ENCODE results near the gene OTUD5. TPM values are rescaled to one million over a fixed set of nuclear protein-coding genes. Genes with fewer than 3 reads are reported as not detected.
"Not testable (repeated sequence)": the region's sequence is repeated elsewhere in the genome, so short reads cannot be mapped to it uniquely, and the experiment has no call there.

The OTUD5 gene
- total and polyA plus RNA-seq, 2 experiments from 2014 or later: 27.0 to 43.4 TPM

- H3K36me3 ChIP-seq (ENCODE audit: low read depth): no peaks in the 10 kb centered on the region
- H3K4me3 ChIP-seq: no peak overlapping the region
- in situ Hi-C loops (cut with MboI): no loop called here
- no peak overlapping the region for H3K4me2 ChIP-seq (ENCODE audit: unreplicated experiment)
- H3K79me2 ChIP-seq (ENCODE audit: insufficient read depth): no peaks in the 10 kb centered on the region
- no peaks in the 10 kb centered on the region for H3K9me3 ChIP-seq (ENCODE audit: low read depth)
- no peaks in the 10 kb centered on the region for H4K20me1 ChIP-seq (ENCODE audit: insufficient read depth)
- no peaks in the 10 kb centered on the region for H3K4me1 ChIP-seq (ENCODE audit: insufficient read depth)
- 38 to 42% methylated on average over 9 to 10 of the region's 10 CpGs for WGBS, 2 experiments (ENCODE audit: low coverage in 1 of 2, low lambda C conversion rate in 2 of 2, missing lambda C conversion rate in 2 of 2)
- H3K9me2 ChIP-seq (ENCODE audit: insufficient read depth): no peaks in the 10 kb centered on the region
- no peak overlapping the region for H3K27ac ChIP-seq
- H3K27me3 ChIP-seq (replicated peaks; ENCODE audit: insufficient read depth): no peaks in the 10 kb centered on the region
- no peak overlapping the region for H3K9ac ChIP-seq
- no peak overlapping the region for H2AFZ ChIP-seq
- TF ChIP-seq EZH2 (IDR thresholded peaks at IDR 0.05; ENCODE audit: insufficient read depth, poor library complexity, severe bottlenecking) (no peak), EZH2phosphoT487 (IDR thresholded peaks at IDR 0.05; ENCODE audit: insufficient read depth, low read depth) (no peak)
- H3F3A ChIP-seq (ENCODE audit: insufficient read depth): no peaks in the 10 kb centered on the region
- DNase-seq: peak; percentile 6
These were observed 73.7 kb downstream of the OTUD5 start for GRCh38 chrX:48883729-48884128.

GRCh38 chrX:48876944-48877343 lies 80.5 kb downstream of the OTUD5 start:
- in situ Hi-C loops (cut with MboI); H3K79me2 ChIP-seq (ENCODE audit: insufficient read depth): not testable (repeated sequence)

More at GRCh38 chrX:48876944-48877343, 80.5 kb downstream of the OTUD5 start:
- not testable (repeated sequence) for H3K4me1 ChIP-seq (ENCODE audit: insufficient read depth); H3K27ac ChIP-seq; H4K20me1 ChIP-seq (ENCODE audit: insufficient read depth); DNase-seq; H3K27me3 ChIP-seq (replicated peaks; ENCODE audit: insufficient read depth); H3K4me3 ChIP-seq; H3K9me2 ChIP-seq (ENCODE audit: insufficient read depth); H2AFZ ChIP-seq; H3K36me3 ChIP-seq (ENCODE audit: low read depth); H3K4me2 ChIP-seq (ENCODE audit: unreplicated experiment); H3K9ac ChIP-seq; H3K9me3 ChIP-seq (ENCODE audit: low read depth); H3F3A ChIP-seq (ENCODE audit: insufficient read depth)
- 46 to 60% methylated on average over 3 to 4 of the region's 4 CpGs for WGBS, 2 experiments (ENCODE audit: low coverage in 1 of 2, low lambda C conversion rate in 2 of 2, missing lambda C conversion rate in 2 of 2)

Small RNAs within 50 kb of the gene (small RNA-seq; reads per million reads assigned to genes)
- not detected for gene RNU6-722P (ENCODE audit: low read depth, low replicate concordance)

Other genes with a start within 250 kb of the OTUD5 start
- not detected in 2 replicates for gene GLOD5, start 195.9 kb downstream of the OTUD5 start, total RNA-seq (2014; rRNA removed; shearing (Covaris generic))
- not detected in 2 replicates for gene GLOD5, start 195.9 kb downstream of the OTUD5 start, polyA plus RNA-seq (2016; fragmentation: Nextera tagmentation; extraction: Ambion mirVana)
- gene GATA1, start 171.0 kb downstream of the OTUD5 start, total RNA-seq (2014; rRNA removed; shearing (Covaris generic)): not detected in 2 replicates
- not detected in 2 replicates for gene GATA1, start 171.0 kb downstream of the OTUD5 start, polyA plus RNA-seq (2016; fragmentation: Nextera tagmentation; extraction: Ambion mirVana)
- 32.4 and 36.6 TPM in 2 replicates for gene HDAC6, start 155.5 kb downstream of the OTUD5 start, total RNA-seq (2014; rRNA removed; shearing (Covaris generic))
- gene HDAC6, start 155.5 kb downstream of the OTUD5 start, polyA plus RNA-seq (2016; fragmentation: Nextera tagmentation; extraction: Ambion mirVana): 18.6 and 20.3 TPM in 2 replicates
- not detected in 2 replicates for gene ERAS, start 131.1 kb downstream of the OTUD5 start, total RNA-seq (2014; rRNA removed; shearing (Covaris generic))
- gene ERAS, start 131.1 kb downstream of the OTUD5 start, polyA plus RNA-seq (2016; fragmentation: Nextera tagmentation; extraction: Ambion mirVana): not detected in 2 replicates
- gene PCSK1N, start 122.0 kb downstream of the OTUD5 start, total RNA-seq (2014; rRNA removed; shearing (Covaris generic)): 0.89 and 3.1 TPM in 2 replicates
- 1.4 and 2.1 TPM in 2 replicates for gene PCSK1N, start 122.0 kb downstream of the OTUD5 start, polyA plus RNA-seq (2016; fragmentation: Nextera tagmentation; extraction: Ambion mirVana)
- gene TIMM17B, start 59.8 kb downstream of the OTUD5 start, total RNA-seq (2014; rRNA removed; shearing (Covaris generic)): 17.8 and 26.7 TPM in 2 replicates
- 44.7 and 48.4 TPM in 2 replicates for gene TIMM17B, start 59.8 kb downstream of the OTUD5 start, polyA plus RNA-seq (2016; fragmentation: Nextera tagmentation; extraction: Ambion mirVana)
- gene PQBP1, start 59.7 kb downstream of the OTUD5 start, total RNA-seq (2014; rRNA removed; shearing (Covaris generic)): 18.1 and 30.3 TPM in 2 replicates
- 45.4 and 49.7 TPM in 2 replicates for gene PQBP1, start 59.7 kb downstream of the OTUD5 start, polyA plus RNA-seq (2016; fragmentation: Nextera tagmentation; extraction: Ambion mirVana)
- 23.6 and 29.1 TPM in 2 replicates for gene SLC35A2, start 46.0 kb downstream of the OTUD5 start, total RNA-seq (2014; rRNA removed; shearing (Covaris generic))
- gene SLC35A2, start 46.0 kb downstream of the OTUD5 start, polyA plus RNA-seq (2016; fragmentation: Nextera tagmentation; extraction: Ambion mirVana): 54.6 and 55.5 TPM in 2 replicates
- 4.6 and 5.6 TPM in 2 replicates for gene PIM2, start 38.6 kb downstream of the OTUD5 start, total RNA-seq (2014; rRNA removed; shearing (Covaris generic))
- 4.4 and 4.5 TPM in 2 replicates for gene PIM2, start 38.6 kb downstream of the OTUD5 start, polyA plus RNA-seq (2016; fragmentation: Nextera tagmentation; extraction: Ambion mirVana)
- gene KCND1, start 14.2 kb upstream of the OTUD5 start, total RNA-seq (2014; rRNA removed; shearing (Covaris generic)): 0.65 and 1.5 TPM in 2 replicates
- gene KCND1, start 14.2 kb upstream of the OTUD5 start, polyA plus RNA-seq (2016; fragmentation: Nextera tagmentation; extraction: Ambion mirVana): 0.69 and 0.71 TPM in 2 replicates
- gene GRIPAP1, start 44.7 kb upstream of the OTUD5 start, total RNA-seq (2014; rRNA removed; shearing (Covaris generic)): 16.5 and 31.6 TPM in 2 replicates
- gene GRIPAP1, start 44.7 kb upstream of the OTUD5 start, polyA plus RNA-seq (2016; fragmentation: Nextera tagmentation; extraction: Ambion mirVana): 16.5 and 21.8 TPM in 2 replicates
- 72.5 and 85.6 TPM in 2 replicates for gene TFE3, start 85.8 kb upstream of the OTUD5 start, total RNA-seq (2014; rRNA removed; shearing (Covaris generic))
- gene TFE3, start 85.8 kb upstream of the OTUD5 start, polyA plus RNA-seq (2016; fragmentation: Nextera tagmentation; extraction: Ambion mirVana): 53.0 and 57.3 TPM in 2 replicates
- 0.22 TPM in 1 of 2 replicates, not detected in the other for gene CCDC120, start 101.4 kb upstream of the OTUD5 start, total RNA-seq (2014; rRNA removed; shearing (Covaris generic))
- gene CCDC120, start 101.4 kb upstream of the OTUD5 start, polyA plus RNA-seq (2016; fragmentation: Nextera tagmentation; extraction: Ambion mirVana): 0.94 and 1.3 TPM in 2 replicates
- 17.5 and 24.6 TPM in 2 replicates for gene PRAF2, start 116.4 kb upstream of the OTUD5 start, total RNA-seq (2014; rRNA removed; shearing (Covaris generic))
- 141 and 143 TPM in 2 replicates for gene PRAF2, start 116.4 kb upstream of the OTUD5 start, polyA plus RNA-seq (2016; fragmentation: Nextera tagmentation; extraction: Ambion mirVana)
- 78.5 and 91.9 TPM in 2 replicates for gene WDR45, start 122.3 kb upstream of the OTUD5 start, total RNA-seq (2014; rRNA removed; shearing (Covaris generic))
- gene WDR45, start 122.3 kb upstream of the OTUD5 start, polyA plus RNA-seq (2016; fragmentation: Nextera tagmentation; extraction: Ambion mirVana): 101 and 103 TPM in 2 replicates
- gene GPKOW, start 166.1 kb upstream of the OTUD5 start, total RNA-seq (2014; rRNA removed; shearing (Covaris generic)): 19.7 and 22.4 TPM in 2 replicates
- gene GPKOW, start 166.1 kb upstream of the OTUD5 start, polyA plus RNA-seq (2016; fragmentation: Nextera tagmentation; extraction: Ambion mirVana): 20.9 and 23.8 TPM in 2 replicates
- 1.3 and 8.0 TPM in 2 replicates for gene MAGIX, start 205.2 kb upstream of the OTUD5 start, total RNA-seq (2014; rRNA removed; shearing (Covaris generic))
- gene MAGIX, start 205.2 kb upstream of the OTUD5 start, polyA plus RNA-seq (2016; fragmentation: Nextera tagmentation; extraction: Ambion mirVana): 1.1 and 1.5 TPM in 2 replicates
- 62.3 and 62.5 TPM in 2 replicates for gene PLP2, start 214.3 kb upstream of the OTUD5 start, total RNA-seq (2014; rRNA removed; shearing (Covaris generic))
- 204 and 209 TPM in 2 replicates for gene PLP2, start 214.3 kb upstream of the OTUD5 start, polyA plus RNA-seq (2016; fragmentation: Nextera tagmentation; extraction: Ambion mirVana)
- gene PRICKLE3, start 228.8 kb upstream of the OTUD5 start, total RNA-seq (2014; rRNA removed; shearing (Covaris generic)): 9.0 and 10.8 TPM in 2 replicates
- 5.1 TPM in 2 replicates for gene PRICKLE3, start 228.8 kb upstream of the OTUD5 start, polyA plus RNA-seq (2016; fragmentation: Nextera tagmentation; extraction: Ambion mirVana)
- gene SYP, start 242.6 kb upstream of the OTUD5 start, total RNA-seq (2014; rRNA removed; shearing (Covaris generic)): 0.54 TPM in 1 of 2 replicates, not detected in the other
- 0.23 TPM in 1 of 2 replicates, not detected in the other for gene SYP, start 242.6 kb upstream of the OTUD5 start, polyA plus RNA-seq (2016; fragmentation: Nextera tagmentation; extraction: Ambion mirVana)

All from GM23248 (cell line).